Esophagus squamous epithelium (tissue), 4 donors: ENCODE measurements around the gene FYN.

Experiments
- POLR2A ChIP-seq, 4 donors: fragments of 450-650 bp; IDR thresholded peaks; one replicate each; pipeline ENCODE4 v1.6.1; 2017; ENCODE audit warnings: antibody characterized with exemption in 4 of 4, mild to moderate bottlenecking in 4 of 4, moderate library complexity in 3 of 4
- TF ChIP-seq, protein P1 (sequence below), 6 experiments: fragments of 450-650 bp in 4 of 6; fragments of 200-600 bp in 2 of 6; sonication (generic) in 2 of 6; IDR thresholded peaks; one replicate each; pipeline ENCODE4 v1.5.1; 2016 to 2019; ENCODE audit warnings: antibody characterized with exemption in 6 of 6, mild to moderate bottlenecking in 4 of 6, moderate library complexity in 4 of 6

DNA sequence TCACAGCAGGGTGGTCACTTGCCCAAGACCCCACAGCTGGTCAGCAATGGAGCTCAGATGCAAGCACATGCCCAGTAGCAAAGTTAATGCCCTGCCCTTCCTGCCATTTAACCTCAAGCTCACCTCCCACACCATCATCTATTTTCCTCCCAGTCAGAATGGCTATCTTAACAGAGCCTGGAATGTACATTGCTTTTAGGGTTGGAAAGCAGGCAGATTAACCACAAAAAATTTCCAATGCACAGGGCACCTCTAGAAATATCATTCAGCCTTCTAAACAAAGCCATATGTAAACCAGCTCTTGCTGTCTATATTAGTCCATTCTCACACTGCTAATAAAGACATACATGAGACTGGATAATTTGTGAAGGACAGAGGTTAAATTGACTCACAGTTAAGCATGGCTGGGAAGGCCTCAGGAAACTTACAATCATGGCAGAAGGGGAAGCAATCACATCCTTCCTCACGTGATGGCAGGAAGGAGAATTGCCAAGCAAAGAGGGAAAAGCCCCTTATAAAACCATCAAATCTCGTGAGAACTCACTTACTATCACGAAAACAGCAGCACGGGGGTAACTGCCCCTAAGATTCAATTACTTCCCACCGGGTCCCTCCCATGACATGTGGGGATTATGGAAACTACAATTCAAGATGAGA is 106.9 kb downstream of the FYN start:
- TF ChIP-seq POLR2A (IDR thresholded peaks at IDR 0.05): no peak
- TF ChIP-seq, protein P1, sequence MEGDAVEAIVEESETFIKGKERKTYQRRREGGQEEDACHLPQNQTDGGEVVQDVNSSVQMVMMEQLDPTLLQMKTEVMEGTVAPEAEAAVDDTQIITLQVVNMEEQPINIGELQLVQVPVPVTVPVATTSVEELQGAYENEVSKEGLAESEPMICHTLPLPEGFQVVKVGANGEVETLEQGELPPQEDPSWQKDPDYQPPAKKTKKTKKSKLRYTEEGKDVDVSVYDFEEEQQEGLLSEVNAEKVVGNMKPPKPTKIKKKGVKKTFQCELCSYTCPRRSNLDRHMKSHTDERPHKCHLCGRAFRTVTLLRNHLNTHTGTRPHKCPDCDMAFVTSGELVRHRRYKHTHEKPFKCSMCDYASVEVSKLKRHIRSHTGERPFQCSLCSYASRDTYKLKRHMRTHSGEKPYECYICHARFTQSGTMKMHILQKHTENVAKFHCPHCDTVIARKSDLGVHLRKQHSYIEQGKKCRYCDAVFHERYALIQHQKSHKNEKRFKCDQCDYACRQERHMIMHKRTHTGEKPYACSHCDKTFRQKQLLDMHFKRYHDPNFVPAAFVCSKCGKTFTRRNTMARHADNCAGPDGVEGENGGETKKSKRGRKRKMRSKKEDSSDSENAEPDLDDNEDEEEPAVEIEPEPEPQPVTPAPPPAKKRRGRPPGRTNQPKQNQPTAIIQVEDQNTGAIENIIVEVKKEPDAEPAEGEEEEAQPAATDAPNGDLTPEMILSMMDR (IDR thresholded peaks at IDR 0.05): no peak
